HCT116 (cell line): ENCODE data around the gene SEPTIN2. TPM values are rescaled to one million over a fixed set of nuclear protein-coding genes. Genes with fewer than 3 reads are reported as not detected.

ENCODE experiments used
- ATAC-seq: fragments of 200-7000 bp; cut with Tn5 transposase; 2 replicates; pipeline ENCODE4 v1.9.1; 2020; ENCODE audit warnings: mild to moderate bottlenecking, moderate library complexity
- BruUV-seq: library from RNA; stranded (reverse); fragments of 400-500 nt; replicated peaks from 2 replicates; lab custom pipeline; 2021; lab: Mats Ljungman, UMichigan
- CTCF ChIA-PET: fragments of 300-600 bp; sonication (Branson Sonifier 250); formaldehyde crosslinking; loops from one replicate; lab custom pipeline; 2021; ENCODE audit warnings: antibody characterized with exemption; lab: Charles Lee
- POLR2A ChIA-PET: fragments of 300-600, 350-600 bp; sonication (Branson Sonifier 250); formaldehyde crosslinking; loops from one replicate; lab custom pipeline; 2021; ENCODE audit warnings: antibody characterized with exemption; lab: Charles Lee
- RAD21 ChIA-PET, 2 experiments: fragments of 300-600 bp; sonication (Branson Sonifier 250); formaldehyde crosslinking; loops; one replicate each; lab custom pipeline; 2023; ENCODE audit warnings: low total read pairs in 2 of 2; ENCODE audit not compliant: uncharacterized antibody in 2 of 2, unreplicated experiment in 2 of 2, low non-redundant PET in 1 of 2; lab: Charles Lee
- DNase-seq: peaks from one replicate; pipeline ENCODE4 v3.0.0-alpha.2; 2010; ENCODE audit warnings: low read depth, low spot score
- H2AFZ ChIP-seq: fragments of 200-600 bp; shearing (Covaris generic), sonication (generic); 2 replicates; pipeline ENCODE4 v1.6.1; 2017; ENCODE audit warnings: low read depth, mixed run types, mixed read lengths, antibody characterized with exemption, low read length; ENCODE audit not compliant: poor library complexity, severe bottlenecking
- H3K27ac ChIP-seq: 2 replicates; pipeline ENCODE4 v1.5.1; 2012; ENCODE audit warnings: low read depth, low read length
- H3K27me3 ChIP-seq: fragments of 200-600 bp; sonication (generic); 2 replicates; pipeline ENCODE4 v1.6.1; 2016; ENCODE audit warnings: mixed run types, low read length, mixed read lengths; ENCODE audit not compliant: insufficient read depth
- H3K36me3 ChIP-seq, 2 experiments: fragments of 200-500 bp in 1 of 2; fragments of 200-600 bp in 1 of 2; sonication (Bioruptor generic) in 1 of 2; sonication (generic) in 1 of 2; 2 replicates each; pipeline versions ENCODE4 v1.5.1 to v1.6.1; 2014 to 2016; ENCODE audit warnings: low read length in 2 of 2, inconsistent platforms in 1 of 2, mixed read lengths in 1 of 2, mixed run types in 1 of 2; ENCODE audit not compliant: insufficient read depth in 2 of 2, control insufficient read depth in 1 of 2
- H3K4me1 ChIP-seq, 2 experiments: fragments of 200-600 bp in 1 of 2; sonication (generic) in 1 of 2; 2 replicates each; pipeline versions ENCODE4 v1.5.1 to v1.6.1; 2012 to 2017; ENCODE audit warnings: low read length in 2 of 2, inconsistent platforms in 1 of 2, mild to moderate bottlenecking in 1 of 2, mixed read lengths in 1 of 2, mixed run types in 1 of 2, moderate library complexity in 1 of 2; ENCODE audit not compliant: insufficient read depth in 2 of 2, control insufficient read depth in 1 of 2
- H3K4me2 ChIP-seq: fragments of 200-600 bp; sonication (generic); 2 replicates; pipeline ENCODE4 v1.6.1; 2017; ENCODE audit warnings: mixed run types, low read length, mixed read lengths
- H3K4me3 ChIP-seq, 2 experiments: fragments of 200-600 bp in 1 of 2; sonication (generic) in 1 of 2; replicated peaks in 1 of 2; 2 replicates each; pipeline ENCODE4 v1.5.1; 2011 to 2016; ENCODE audit warnings: low read length in 2 of 2, control low read depth in 1 of 2, low read depth in 1 of 2, mild to moderate bottlenecking in 1 of 2, mixed read lengths in 1 of 2, mixed run types in 1 of 2
- H3K79me2 ChIP-seq: fragments of 200-600 bp; sonication (generic); 2 replicates; pipeline ENCODE4 v1.6.1; 2017; ENCODE audit warnings: mild to moderate bottlenecking, mixed run types, low read length, moderate library complexity, mixed read lengths; ENCODE audit not compliant: insufficient read depth
- H3K9ac ChIP-seq: fragments of 200-600 bp; sonication (generic); 2 replicates; pipeline ENCODE4 v1.6.1; 2016; ENCODE audit warnings: low read length, mixed read lengths
- H3K9me2 ChIP-seq: fragments of 200-600 bp; sonication (generic), shearing (Covaris generic); 2 replicates; pipeline ENCODE4 v1.6.1; 2017; ENCODE audit warnings: mixed run types, mild to moderate bottlenecking, moderate library complexity; ENCODE audit not compliant: insufficient read depth
- H3K9me3 ChIP-seq, 2 experiments: fragments of 200-500 bp in 1 of 2; fragments of 200-600 bp in 1 of 2; sonication (Bioruptor generic) in 1 of 2; sonication (generic) in 1 of 2; 2 replicates each; pipeline ENCODE4 v1.6.1; 2014 to 2017; ENCODE audit warnings: low read length in 2 of 2, mixed read lengths in 2 of 2, inconsistent platforms in 1 of 2, low read depth in 1 of 2, mild to moderate bottlenecking in 1 of 2, mixed run types in 1 of 2, moderate library complexity in 1 of 2; ENCODE audit not compliant: control insufficient read depth in 1 of 2, insufficient read depth in 1 of 2
- H4K20me1 ChIP-seq: fragments of 200-600 bp; sonication (generic), shearing (Covaris generic); 2 replicates; pipeline ENCODE4 v1.6.1; 2017; ENCODE audit warnings: mixed run types, mild to moderate bottlenecking, moderate library complexity; ENCODE audit not compliant: insufficient read depth
- CEBPB ChIP-seq: IDR thresholded peaks from 2 replicates; pipeline ENCODE4 v1.6.1; 2012; ENCODE audit warnings: low read depth
- EZH2 ChIP-seq: fragments of 200-600 bp; sonication (generic); IDR thresholded peaks from 2 replicates; pipeline ENCODE4 v1.6.1; 2017; ENCODE audit warnings: antibody characterized with exemption, mixed run types
- EZH2phosphoT487 ChIP-seq: fragments of 200-600 bp; IDR thresholded peaks from 2 replicates; pipeline ENCODE4 v1.6.1; 2018; ENCODE audit warnings: antibody characterized with exemption, borderline replicate concordance
- MAX ChIP-seq: IDR thresholded peaks from 2 replicates; pipeline ENCODE4 v1.6.1; 2012
- POLR2A ChIP-seq: IDR thresholded peaks from 2 replicates; pipeline ENCODE4 v1.7.0; 2011; ENCODE audit warnings: borderline replicate concordance; ENCODE audit not compliant: insufficient read depth, insufficient read length; ENCODE audit errors: extremely low read depth
- REST ChIP-seq: IDR thresholded peaks from 2 replicates; pipeline ENCODE4 v1.6.1; 2012; ENCODE audit warnings: low read depth
- YY1 ChIP-seq: IDR thresholded peaks from 2 replicates; pipeline ENCODE4 v1.6.1; 2011; ENCODE audit warnings: low read length, low read depth, moderate library complexity, mild to moderate bottlenecking; ENCODE audit not compliant: insufficient replicate concordance; ENCODE audit errors: extremely low read depth
- ZFX ChIP-seq: fragments of 450-650 bp; IDR thresholded peaks from 2 replicates; pipeline ENCODE4 v1.6.1; 2017
- intact Hi-C: fragments of 100-400 bp; cut with micrococcal nuclease; formaldehyde crosslinking; loops from 2 replicates; pipeline ENCODE4 v1.10.0; 2022
- total RNA-seq: library from RNA; stranded (reverse); gene quantifications from one replicate; pipeline ENCODE4 v1.2.1, GENCODE V29; 2021; ENCODE audit not compliant: unreplicated experiment
- TF ChIP-seq, protein P1 (sequence below): IDR thresholded peaks from 2 replicates; pipeline ENCODE4 v1.6.1; 2012
- TF ChIP-seq, protein P2 (sequence below): IDR thresholded peaks from 2 replicates; pipeline ENCODE4 v1.6.1; 2011; ENCODE audit warnings: mild to moderate bottlenecking, low read length, moderate library complexity; ENCODE audit not compliant: insufficient replicate concordance; ENCODE audit errors: extremely low read depth
- TF ChIP-seq, protein P3 (sequence below), 3 experiments: fragments of 200-600 bp in 1 of 3; sonication (generic) in 1 of 3; IDR thresholded peaks in 2 of 3; conservative IDR thresholded peaks in 1 of 3; 2 replicates each; pipeline ENCODE4 v1.5.1; 2012 to 2017; ENCODE audit warnings: low read depth in 2 of 3, low read length in 2 of 3, antibody characterized with exemption in 1 of 3, borderline replicate concordance in 1 of 3, control low read depth in 1 of 3, mild to moderate bottlenecking in 1 of 3, mixed read lengths in 1 of 3, mixed run types in 1 of 3, moderate library complexity in 1 of 3; ENCODE audit not compliant: insufficient read depth in 1 of 3

The SEPTIN2 gene
- total RNA-seq, 1 experiment from 2014 or later, result 317 TPM

DNA sequence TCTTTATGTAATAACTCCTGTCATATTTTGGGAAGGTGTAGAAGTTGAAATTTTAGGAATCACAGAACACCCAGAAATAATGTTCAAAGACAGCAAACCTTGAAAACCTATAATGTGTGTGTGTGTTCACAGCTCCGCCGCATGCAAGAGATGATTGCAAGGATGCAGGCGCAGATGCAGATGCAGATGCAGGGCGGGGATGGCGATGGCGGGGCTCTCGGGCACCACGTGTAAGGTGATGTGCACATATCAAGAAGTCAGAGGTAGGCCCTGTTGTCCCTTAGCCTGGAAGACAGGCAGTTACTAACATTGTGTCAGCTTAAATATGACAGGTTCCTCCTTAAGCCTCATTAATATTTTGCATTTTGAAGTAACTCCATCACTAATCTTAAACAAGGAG, 34.2 kb downstream of the SEPTIN2 start:
- Histone ChIP-seq H3K9me3 (no peaks in the 10 kb centered on the region), H3K36me3 (peaks cover 53 to 80% of the 10 kb centered on the region in 2 experiments), H2AFZ (no peak overlapping the region), H4K20me1 (0 out of 2 replicates have a peak, but pooled peaks cover 3% of the 10 kb centered on the region), H3K27ac (no peak overlapping the region), H3K9me2 (no peaks in the 10 kb centered on the region), H3K4me3 (no peak overlapping the region), H3K4me1 (peaks cover 10% of the 10 kb centered on the region in 2 experiments), H3K27me3 (no peaks in the 10 kb centered on the region), H3K4me2 (no peak overlapping the region), H3K79me2 (peaks cover 8% of the 10 kb centered on the region; the same call in 1 of the 2 replicates)
- POLR2A ChIA-PET, result no interaction called here
- RAD21 ChIA-PET, result no interaction called here
- intact Hi-C loops, result no loop called here
- no TSS peak for BruUV-seq
- no peak for ATAC-seq
- no peak for TF ChIP-seq REST
- no peak for TF ChIP-seq POLR2A
- no peak for TF ChIP-seq YY1
- no peak for TF ChIP-seq EZH2phosphoT487
- TF ChIP-seq, all 23 proteins: peak for 0
- CTCF ChIA-PET, result no interaction called here
- no peak for DNase-seq
- no peak overlapping the region for H3K9ac ChIP-seq

DNA sequence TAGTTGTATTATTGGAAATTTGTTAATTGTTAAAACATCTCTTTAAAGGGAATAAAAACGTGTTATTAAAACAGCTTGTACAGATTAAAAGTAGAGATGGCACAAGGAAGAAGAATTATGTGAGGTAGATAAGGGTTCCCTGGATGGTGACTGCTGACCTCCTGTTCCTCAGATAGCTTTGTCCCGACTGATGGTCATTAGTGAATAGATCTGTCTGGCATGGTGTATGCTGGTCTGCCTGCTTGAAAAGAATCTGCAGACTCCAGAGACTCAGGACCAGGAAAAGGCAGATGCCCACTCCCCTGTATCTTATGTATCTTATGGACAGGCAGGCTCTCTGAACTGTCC, 34.8 kb downstream of the SEPTIN2 start:
- H3K27me3 ChIP-seq, result no peaks in the 10 kb centered on the region
- H3K27ac ChIP-seq, result no peak overlapping the region
- intact Hi-C loops, result no loop called here
- peaks cover 13 to 14% of the 10 kb centered on the region in 2 experiments for H3K4me1 ChIP-seq
- no peak overlapping the region for H3K9ac ChIP-seq
- no peak overlapping the region for H3K4me3 ChIP-seq
- H4K20me1 ChIP-seq, result 0 out of 2 replicates have a peak, but pooled peaks cover 3% of the 10 kb centered on the region
- no peaks in the 10 kb centered on the region for H3K9me3 ChIP-seq
- BruUV-seq, result no TSS peak
- CTCF ChIA-PET, result no interaction called here
- DNase-seq, result no peak
- no peak for ATAC-seq
- no peak overlapping the region for H3K4me2 ChIP-seq
- RAD21 ChIA-PET, result no interaction called here
- POLR2A ChIA-PET, result no interaction called here
- no peaks in the 10 kb centered on the region for H3K9me2 ChIP-seq
- no peak overlapping the region for H2AFZ ChIP-seq
- H3K36me3 ChIP-seq, result peaks cover 48 to 77% of the 10 kb centered on the region in 2 experiments
- TF ChIP-seq, protein P1, sequence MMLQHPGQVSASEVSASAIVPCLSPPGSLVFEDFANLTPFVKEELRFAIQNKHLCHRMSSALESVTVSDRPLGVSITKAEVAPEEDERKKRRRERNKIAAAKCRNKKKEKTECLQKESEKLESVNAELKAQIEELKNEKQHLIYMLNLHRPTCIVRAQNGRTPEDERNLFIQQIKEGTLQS, result no peak
- TF ChIP-seq CEBPB (no peak), ZFX (no peak), POLR2A (no peak), EZH2 (no peak), MAX (no peak)
- TF ChIP-seq, protein P2, sequence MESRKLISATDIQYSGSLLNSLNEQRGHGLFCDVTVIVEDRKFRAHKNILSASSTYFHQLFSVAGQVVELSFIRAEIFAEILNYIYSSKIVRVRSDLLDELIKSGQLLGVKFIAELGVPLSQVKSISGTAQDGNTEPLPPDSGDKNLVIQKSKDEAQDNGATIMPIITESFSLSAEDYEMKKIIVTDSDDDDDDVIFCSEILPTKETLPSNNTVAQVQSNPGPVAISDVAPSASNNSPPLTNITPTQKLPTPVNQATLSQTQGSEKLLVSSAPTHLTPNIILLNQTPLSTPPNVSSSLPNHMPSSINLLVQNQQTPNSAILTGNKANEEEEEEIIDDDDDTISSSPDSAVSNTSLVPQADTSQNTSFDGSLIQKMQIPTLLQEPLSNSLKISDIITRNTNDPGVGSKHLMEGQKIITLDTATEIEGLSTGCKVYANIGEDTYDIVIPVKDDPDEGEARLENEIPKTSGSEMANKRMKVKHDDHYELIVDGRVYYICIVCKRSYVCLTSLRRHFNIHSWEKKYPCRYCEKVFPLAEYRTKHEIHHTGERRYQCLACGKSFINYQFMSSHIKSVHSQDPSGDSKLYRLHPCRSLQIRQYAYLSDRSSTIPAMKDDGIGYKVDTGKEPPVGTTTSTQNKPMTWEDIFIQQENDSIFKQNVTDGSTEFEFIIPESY, result no peak
- TF ChIP-seq, protein P3, sequence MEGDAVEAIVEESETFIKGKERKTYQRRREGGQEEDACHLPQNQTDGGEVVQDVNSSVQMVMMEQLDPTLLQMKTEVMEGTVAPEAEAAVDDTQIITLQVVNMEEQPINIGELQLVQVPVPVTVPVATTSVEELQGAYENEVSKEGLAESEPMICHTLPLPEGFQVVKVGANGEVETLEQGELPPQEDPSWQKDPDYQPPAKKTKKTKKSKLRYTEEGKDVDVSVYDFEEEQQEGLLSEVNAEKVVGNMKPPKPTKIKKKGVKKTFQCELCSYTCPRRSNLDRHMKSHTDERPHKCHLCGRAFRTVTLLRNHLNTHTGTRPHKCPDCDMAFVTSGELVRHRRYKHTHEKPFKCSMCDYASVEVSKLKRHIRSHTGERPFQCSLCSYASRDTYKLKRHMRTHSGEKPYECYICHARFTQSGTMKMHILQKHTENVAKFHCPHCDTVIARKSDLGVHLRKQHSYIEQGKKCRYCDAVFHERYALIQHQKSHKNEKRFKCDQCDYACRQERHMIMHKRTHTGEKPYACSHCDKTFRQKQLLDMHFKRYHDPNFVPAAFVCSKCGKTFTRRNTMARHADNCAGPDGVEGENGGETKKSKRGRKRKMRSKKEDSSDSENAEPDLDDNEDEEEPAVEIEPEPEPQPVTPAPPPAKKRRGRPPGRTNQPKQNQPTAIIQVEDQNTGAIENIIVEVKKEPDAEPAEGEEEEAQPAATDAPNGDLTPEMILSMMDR (IDR thresholded peaks at IDR 0.05 in 2 of 3, conservative IDR thresholded peaks at IDR 0.05 in 1 of 3; ENCODE audit: borderline replicate concordance in 1 of 3, insufficient read depth in 1 of 3, low read depth in 2 of 3, low read length in 2 of 3), result no peak
- H3K79me2 ChIP-seq, result peaks cover 8% of the 10 kb centered on the region; the same call in 1 of the 2 replicates
